ENCODE data around the gene TTC6.
A peak's percentile ranks its signal among the peaks of the same experiment; 100 is the strongest.

TTC6 gene

GRCh38 chr14:37584211-37585100, 11.0 kb upstream of the TTC6 start:
- DNase-seq (ENCODE audit: insufficient read length, low spot score) (no peak), FAIRE-seq (no peak)

DNA sequence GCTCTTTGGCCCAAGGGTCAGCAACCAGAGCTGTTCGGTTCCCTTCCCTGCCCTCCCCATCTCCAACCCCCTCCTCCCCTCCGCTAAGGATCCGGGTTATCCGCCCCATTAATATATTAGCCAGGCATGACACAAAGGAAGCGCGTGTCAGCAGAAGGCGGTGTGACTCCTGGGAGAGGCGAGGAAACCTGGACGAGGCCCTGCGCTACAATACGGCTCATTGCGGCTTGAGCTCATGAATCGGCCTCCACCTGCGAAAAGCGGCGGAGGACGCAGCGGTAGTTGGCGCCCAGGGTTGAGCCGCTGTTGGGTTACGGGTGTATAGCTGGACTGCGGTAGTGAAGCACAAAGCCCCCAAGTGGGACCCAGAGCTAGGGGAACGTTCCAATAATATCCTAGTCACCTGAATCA, 10.3 kb upstream of the TTC6 start:
- no peak for DNase-seq (ENCODE audit: insufficient read length, low spot score)
- FAIRE-seq = no peak

DNA sequence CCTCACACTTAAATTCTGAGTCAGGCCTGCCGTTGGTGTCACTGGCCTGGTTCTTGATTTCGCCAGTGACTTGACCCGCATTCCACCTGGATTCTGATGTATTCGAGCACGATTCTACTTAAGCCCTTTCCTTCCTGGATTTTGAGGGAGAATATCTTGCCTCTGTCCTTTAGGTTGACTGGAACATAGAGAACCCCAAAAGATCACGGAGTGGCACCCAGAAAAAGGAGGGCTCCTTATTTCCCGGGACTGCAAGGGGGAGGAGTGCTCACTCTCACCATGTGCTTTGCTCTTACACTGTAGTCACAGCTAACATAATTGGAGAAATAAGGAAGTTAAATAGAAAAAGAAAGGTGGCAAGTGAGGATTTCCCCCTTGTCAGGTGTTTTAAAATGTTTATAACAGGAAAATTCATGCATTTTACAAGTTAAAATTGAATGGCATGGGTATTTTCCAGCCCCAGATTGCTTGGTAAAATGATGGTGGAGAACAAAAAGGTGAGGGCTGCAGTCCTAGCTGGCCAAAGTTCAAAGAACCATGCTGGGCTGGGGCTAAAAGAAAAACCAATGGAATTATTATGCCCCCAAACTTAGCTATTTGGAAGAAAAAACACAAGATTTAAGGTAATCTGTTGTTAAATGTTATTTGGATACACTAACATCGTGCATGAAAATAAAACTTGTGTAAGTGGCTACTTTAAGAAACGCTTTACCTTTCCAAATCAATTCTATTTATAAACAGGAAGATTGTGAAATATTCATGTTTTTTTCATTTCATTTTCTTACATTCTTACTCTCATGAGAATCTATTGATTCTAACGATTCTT, 9.2 kb upstream of the TTC6 start:
- DNase-seq (ENCODE audit: insufficient read length, low spot score) = no peak
- no peak for FAIRE-seq

DNA sequence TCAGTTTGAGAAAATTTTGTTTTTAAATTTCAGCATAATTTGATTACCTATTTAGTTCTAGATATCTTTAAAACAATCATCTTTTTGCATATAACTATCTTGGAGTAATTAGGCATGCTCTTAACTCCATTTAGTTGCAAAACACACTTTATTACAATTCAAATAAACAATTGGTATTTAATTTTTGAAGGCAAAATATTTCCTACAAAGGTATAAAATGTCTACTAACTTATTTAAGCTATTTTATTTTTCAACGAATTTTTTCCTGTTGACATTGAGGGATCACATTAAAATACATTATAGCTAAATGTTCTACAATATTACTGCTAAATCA, 8.7 kb upstream of the TTC6 start:
- FAIRE-seq (no peak), DNase-seq (ENCODE audit: insufficient read length, low spot score) (no peak)

- FAIRE-seq (no peak), DNase-seq (ENCODE audit: insufficient read length, low spot score) (no peak)
Measured at GRCh38 chr14:37587131-37587803, 8.2 kb upstream of the TTC6 start.

- FAIRE-seq (peak; percentile 9), DNase-seq (ENCODE audit: insufficient read length, low spot score) (no peak)
Measured at GRCh38 chr14:37587881-37588666, 7.4 kb upstream of the TTC6 start.

GRCh38 chr14:37588667-37588955, 6.8 kb upstream of the TTC6 start:
- DNase-seq (ENCODE audit: insufficient read length, low spot score) (no peak), FAIRE-seq (no peak)

GRCh38 chr14:37588956-37589714, 6.3 kb upstream of the TTC6 start:
- DNase-seq (ENCODE audit: insufficient read length, low spot score) = no peak
- FAIRE-seq = no peak

DNA sequence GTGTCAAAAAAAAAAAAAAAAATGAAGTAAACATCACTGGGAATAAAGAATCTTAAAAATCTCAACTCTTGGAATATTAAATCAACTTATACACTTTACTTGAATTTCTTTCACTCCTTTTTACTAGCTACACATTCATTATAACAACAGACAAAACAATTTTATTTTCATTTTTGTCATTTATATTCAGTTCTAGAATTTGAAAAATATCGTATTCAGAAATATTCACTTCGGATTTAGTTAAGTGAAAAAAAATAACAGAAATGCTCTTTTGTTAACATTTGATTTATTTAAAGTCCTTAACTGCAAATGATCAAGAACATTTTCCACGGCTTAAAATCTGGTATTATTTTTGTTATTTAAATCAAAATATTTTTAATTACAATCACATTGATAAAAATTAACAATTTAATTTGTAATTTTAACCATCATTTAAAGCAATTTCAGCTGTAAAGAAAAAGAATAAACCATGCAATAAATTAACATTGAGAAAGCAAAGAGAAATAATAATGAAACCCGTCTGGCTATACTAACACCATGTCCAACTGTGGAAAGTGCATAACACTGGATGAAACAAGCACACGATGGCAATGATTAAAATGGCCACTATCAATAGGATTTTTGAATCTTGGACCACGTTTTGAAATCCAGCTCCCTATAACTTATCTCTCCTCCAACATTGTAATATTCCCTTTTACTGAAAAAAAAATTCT, 5.6 kb upstream of the TTC6 start:
- DNase-seq (ENCODE audit: insufficient read length, low spot score) (no peak), FAIRE-seq (no peak)

- FAIRE-seq = no peak
Measured at GRCh38 chr14:37590428-37591139, 4.8 kb upstream of the TTC6 start.

DNA sequence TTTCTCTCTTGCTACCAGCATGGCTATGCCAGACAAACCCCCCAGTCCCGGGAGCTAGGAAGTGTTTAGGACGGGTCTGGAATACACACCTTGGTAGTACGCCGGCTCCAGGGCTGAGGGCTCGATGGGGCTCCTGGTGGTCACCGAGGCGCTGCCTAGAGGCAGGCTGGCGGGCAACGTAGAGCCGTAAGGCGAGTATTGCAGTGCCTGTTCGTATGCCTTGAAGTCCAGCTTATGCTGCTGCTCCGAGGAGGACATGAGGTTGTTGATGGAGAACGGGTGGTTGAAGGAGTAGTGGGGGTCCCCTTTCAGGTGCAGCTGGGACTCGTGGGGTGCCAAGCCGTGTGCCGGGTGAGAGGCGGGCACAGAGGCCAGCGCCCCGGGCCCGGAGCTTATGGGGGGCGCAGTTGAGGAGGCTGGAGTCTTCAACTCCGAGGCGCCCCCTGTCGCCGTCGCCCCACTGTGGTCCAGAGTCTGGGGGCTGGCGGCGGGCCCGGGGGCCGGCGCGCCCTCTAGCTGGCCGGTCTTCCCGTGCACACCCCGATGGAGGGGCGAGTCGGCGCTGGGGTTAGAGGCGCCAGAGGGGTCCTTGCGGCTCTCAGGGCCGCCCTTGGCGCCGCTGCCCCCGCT, 4.0 kb upstream of the TTC6 start:
- FAIRE-seq (no peak), DNase-seq (ENCODE audit: insufficient read length, low spot score) (no peak)

More at GRCh38 chr14:37590428-37591139, 4.8 kb upstream of the TTC6 start:
- no peak for DNase-seq (ENCODE audit: insufficient read length, low spot score)

DNA sequence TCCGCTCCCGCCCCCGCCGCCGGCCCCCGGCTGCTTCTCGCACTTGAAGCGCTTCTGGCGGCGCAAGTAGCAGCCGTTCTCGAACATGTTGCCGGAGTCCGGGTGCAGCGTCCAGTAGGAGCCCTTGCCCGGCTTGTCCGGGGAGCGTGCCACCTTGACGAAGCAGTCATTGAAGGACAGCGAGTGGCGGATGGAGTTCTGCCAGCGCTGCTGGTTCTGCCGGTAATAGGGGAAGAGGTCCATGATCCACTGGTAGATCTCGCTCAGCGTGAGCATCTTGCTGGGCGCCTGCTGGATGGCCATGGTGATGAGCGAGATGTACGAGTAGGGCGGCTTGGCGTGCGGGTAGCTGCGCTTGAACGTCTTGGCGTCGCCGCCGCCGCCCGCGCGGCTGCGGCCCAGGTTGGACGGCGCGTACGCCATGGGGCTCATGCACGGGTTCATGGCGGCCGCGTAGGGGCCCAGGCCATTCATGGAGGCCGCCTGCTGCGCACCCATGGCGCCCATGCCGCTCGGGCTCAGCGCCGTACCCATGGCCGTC, 3.4 kb upstream of the TTC6 start:
- FAIRE-seq (no peak), DNase-seq (ENCODE audit: insufficient read length, low spot score) (no peak)

- FAIRE-seq = no peak
- DNase-seq (ENCODE audit: insufficient read length, low spot score) = no peak
Measured at GRCh38 chr14:37592482-37593408, 2.7 kb upstream of the TTC6 start.

GRCh38 chr14:37593511-37594237, 1.8 kb upstream of the TTC6 start:
- FAIRE-seq = no peak
- no peak for DNase-seq (ENCODE audit: insufficient read length, low spot score)

- FAIRE-seq = no peak
Measured at GRCh38 chr14:37594238-37594970, 1.0 kb upstream of the TTC6 start.

More at GRCh38 chr14:37594238-37594970, 1.0 kb upstream of the TTC6 start:
- peak; percentile 77 for DNase-seq (ENCODE audit: insufficient read length, low spot score)
